Heart left ventricle (tissue), 16 donors: ENCODE measurements around the gene AHNAK2. TPM values are rescaled to one million over a fixed set of nuclear protein-coding genes. Genes with fewer than 3 reads are reported as not detected.

ENCODE experiments used
- ATAC-seq, 4 donors: fragments of 200-7000 bp; cut with Tn5 transposase; one replicate each; pipeline ENCODE4 v1.9.1; 2020 to 2022; ENCODE audit warnings: moderate library complexity in 4 of 4, mild to moderate bottlenecking in 3 of 4, moderate number of reproducible peaks in 1 of 4
- DNase-seq, 5 donors: peaks; one replicate each; pipeline ENCODE4 v3.0.0-alpha.2; 2020
- H3K27ac ChIP-seq, 12 donors: fragments of 200-600 bp; sonication (generic) in 4 of 12; one replicate each; pipeline versions ENCODE4 v1.5.0 to v1.8.0; 2016 to 2022; ENCODE audit warnings: mild to moderate bottlenecking in 2 of 12
- H3K27me3 ChIP-seq, 9 donors: fragments of 200-600 bp; sonication (generic) in 2 of 9; one replicate each; pipeline versions ENCODE4 v1.5.1 to v1.8.0; 2016 to 2022; ENCODE audit warnings: mild to moderate bottlenecking in 3 of 9
- H3K36me3 ChIP-seq, 9 donors: fragments of 200-600 bp; sonication (generic) in 2 of 9; one replicate each; pipeline versions ENCODE4 v1.5.0 to v1.8.0; 2018 to 2022; ENCODE audit warnings: mild to moderate bottlenecking in 2 of 9
- H3K4me1 ChIP-seq, 12 donors: fragments of 200-600 bp; sonication (generic) in 4 of 12; one replicate each; pipeline versions ENCODE4 v1.5.0 to v1.8.0; 2016 to 2022; ENCODE audit warnings: mild to moderate bottlenecking in 3 of 12
- H3K4me3 ChIP-seq, 12 donors: fragments of 200-600 bp; sonication (generic) in 4 of 12; one replicate each; pipeline versions ENCODE4 v1.5.0 to v1.8.0; 2017 to 2022; ENCODE audit warnings: mild to moderate bottlenecking in 9 of 12, moderate library complexity in 4 of 12
- H3K9me3 ChIP-seq, 12 donors: fragments of 200-600 bp; sonication (generic) in 4 of 12; one replicate each; pipeline versions ENCODE4 v1.5.0 to v1.8.0; 2016 to 2022; ENCODE audit warnings: mild to moderate bottlenecking in 1 of 12
- CTCF ChIP-seq, 12 donors: fragments of 200-600 bp; sonication (generic) in 4 of 12; IDR thresholded peaks; one replicate each; pipeline versions ENCODE4 v1.5.0 to v1.8.0; 2018 to 2022; ENCODE audit warnings: antibody characterized with exemption in 12 of 12, mild to moderate bottlenecking in 5 of 12
- POLR2A ChIP-seq, 2 donors: fragments of 450-650 bp; IDR thresholded peaks; one replicate each; pipeline ENCODE4 v1.6.1; 2017; ENCODE audit warnings: antibody characterized with exemption in 2 of 2, mild to moderate bottlenecking in 2 of 2, moderate library complexity in 2 of 2
- WGBS, 4 donors: extraction: QIAGEN DNeasy Blood & Tissue Kit in 2 of 4; methylation state at CpG; one replicate each; pipeline versions ENCODE4 v1.1.5 to v1.1.7; 2013 to 2018; 5-methylcytosine and 5-hydroxymethylcytosine counted together
- intact Hi-C, 10 donors: fragments of 100-400 bp; cut with DNase I; formaldehyde crosslinking; loops; one replicate each; pipeline versions ENCODE4 v1.11.1 to v1.14.2; 2022
- polyA plus RNA-seq, 2 donors: library from polyadenylated mRNA; stranded (reverse); fragments of 200-250 nt; gene quantifications; one replicate each; pipeline ENCODE4 v1.2.3, GENCODE V29; 2013
- total RNA-seq, 9 donors: library from RNA; depleted of rRNA in 2 of 9; stranded (reverse); fragments of >200 nt in 2 of 9; fragmentation: NEBNext Ultra II Directional in 3 of 9; extraction: Animal tissue kit (Norgen Biotek cat#: 25700) in 3 of 9; gene quantifications; one replicate each; pipeline versions ENCODE4 v1.1.0 to v1.2.4, GENCODE V29; 2016 to 2023
- donor health status: ischemic (EF 13 %, LVEDD 7.1; RV severe dilation, severe dysfunction).
- donor health status: healthy with polysubstance abuse.
- donor health status: DM: no; HTN: yes; CAD: no.
- donor health status: DM: no; HTN: no; CAD: no.
- donor health status: ischemic (EF 25% LVEDD 6.9; RV normal size, moderate dysfunction).
- donor health status: ischemic (EF 25% LVEDD 5.7; RV mildly dilated, moderate dysfunction).
- donor health status: healthy.
- donor health status: DM: yes; HTN: yes; CAD: no.
- donor health status: ischemic (EF 35%, LVEDD 5.7; RV mildly dilated, moderate dysfunction).
- donor health status: nonischemic (EF 11% LVEDD 7.7; RV severe dilation, severe dysfunction).
- donor health status: DM: yes; HTN: yes; CAD: no.
- donor health status: PGD.
- donor health status: ischemic (EF 29% LVEDD 5.4; RV normal size, mild dysfunction).
- donor health status: nonischemic (EF 23%, LVEDD 6.1; RV moderate dilation, normal function).

AHNAK2 gene
- total and polyA plus RNA-seq, 11 donors, result 1.5 to 22.3 (median 2.9) TPM

- Histone ChIP-seq H3K9me3 (no peaks in the 10 kb centered on the region), H3K27me3 (peaks cover 0 to 20% (median 0%) of the 10 kb centered on the region in 9 donors), H3K27ac (peak overlapping the region in 4 of 12 donors; percentile 38 to 70 (median 56)), H3K4me1 (peaks cover 0 to 44% (median 27%) of the 10 kb centered on the region in 12 donors), H3K36me3 (no peaks in the 10 kb centered on the region), H3K4me3 (no peak overlapping the region)
- intact Hi-C loops, result loop anchor here in 7 of 10 donors (5.0 to 10.0 kb wide), 5 partner anchors 32 to 225 kb away; partner anchors contain the start of gene CDCA4 (in 3 of the 7)
- peak; percentile 32 to 67 (median 63) for ATAC-seq
- DNase-seq, result peak in 4 of 5 donors; percentile 76 to 88 (median 83)
- TF ChIP-seq POLR2A (IDR thresholded peaks at IDR 0.05), result no peak
- TF ChIP-seq CTCF (IDR thresholded peaks at IDR 0.05), result no peak
- WGBS, 4 donors, result 45 to 56% (median 53%) methylated on average over 15 to 19 of the region's 19 CpGs
These were observed 1.8 kb upstream of the AHNAK2 start for GRCh38 chr14:104979758-104980610.

- H3K4me3 ChIP-seq, result peak overlapping the region in 10 of 12 donors; percentile 14 to 66 (median 52)
- no peaks in the 10 kb centered on the region for H3K9me3 ChIP-seq
- H3K36me3 ChIP-seq, result no peaks in the 10 kb centered on the region
- H3K27ac ChIP-seq, result peak overlapping the region in 1 of 12 donors; percentile 53
- peaks cover 5 to 54% (median 33%) of the 10 kb centered on the region in 12 donors for H3K4me1 ChIP-seq
- H3K27me3 ChIP-seq, result peaks cover 0 to 20% (median 0%) of the 10 kb centered on the region in 9 donors
- peak in 2 of 5 donors; percentile 16 to 52 for DNase-seq
- ATAC-seq, result no peak
- TF ChIP-seq CTCF (IDR thresholded peaks at IDR 0.05) (no peak), POLR2A (IDR thresholded peaks at IDR 0.05) (no peak)
- intact Hi-C loops, result loop anchor here in 6 of 10 donors (5.0 to 10.0 kb wide), 5 partner anchors 33 to 226 kb away; partner anchors contain the start of gene CDCA4 (in 1 of the 6)
- 57 to 68% (median 64%) methylated on average over 31 to 32 of the region's 32 CpGs for WGBS, 4 donors
These were observed 845 bp upstream of the AHNAK2 start for GRCh38 chr14:104978746-104979691.

GRCh38 chr14:104977008-104977680 is 1.0 kb downstream of the AHNAK2 start:
- no peaks in the 10 kb centered on the region for H3K36me3 ChIP-seq
- ATAC-seq (no peak), DNase-seq (peak in 2 of 5 donors; percentile 29 to 67)
- H3K4me3 ChIP-seq, result peak overlapping the region in 9 of 12 donors; percentile 25 to 66 (median 56)
- 67 to 85% (median 82%) methylated on average over 5 to 11 of the region's 11 CpGs for WGBS, 4 donors
- no peaks in the 10 kb centered on the region for H3K9me3 ChIP-seq
- no peak overlapping the region for H3K27ac ChIP-seq
- peaks cover 8 to 72% (median 44%) of the 10 kb centered on the region in 12 donors for H3K4me1 ChIP-seq
- TF ChIP-seq POLR2A (IDR thresholded peaks at IDR 0.05), result no peak
- no peak for TF ChIP-seq CTCF (IDR thresholded peaks at IDR 0.05)
- intact Hi-C loops, result loop anchor here in 9 of 10 donors (1.0 to 10.0 kb wide), 9 partner anchors 35 to 228 kb away; partner anchors contain the start of gene CDCA4 (in 1 of the 9)
- peaks cover 0 to 20% (median 0%) of the 10 kb centered on the region in 9 donors for H3K27me3 ChIP-seq
